Midbrain (tissue), 1 donor: ENCODE data around the gene EYS.
"Not testable (repeated sequence)": the region's sequence is repeated elsewhere in the genome, so short reads cannot be mapped to it uniquely, and the experiment has no call there.

Experiments
- DNase-seq: peaks from one replicate; lab custom pipeline; 2025; lab: John Stamatoyannopoulos, UW

EYS gene

DNA sequence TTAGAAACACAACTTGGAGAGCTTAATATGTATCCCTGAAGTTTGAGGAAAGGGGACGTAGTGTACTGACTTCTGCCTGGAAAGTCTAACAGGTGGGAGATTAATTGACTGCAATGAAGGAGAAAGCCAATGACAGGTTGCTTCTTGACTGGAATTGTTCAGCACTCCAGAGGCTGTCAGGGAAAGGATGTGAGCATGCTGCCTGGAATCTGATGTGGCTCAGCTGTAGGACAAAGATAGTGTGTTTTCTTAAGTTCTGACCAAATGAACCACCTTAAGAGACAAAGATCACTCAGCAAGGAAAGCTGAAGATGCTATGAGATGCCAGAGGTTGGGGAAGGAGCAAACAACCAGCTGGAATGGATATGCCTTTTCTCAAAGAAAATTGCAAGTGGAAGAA, 1885.6 kb downstream of the EYS start:
- no peak for DNase-seq

DNA sequence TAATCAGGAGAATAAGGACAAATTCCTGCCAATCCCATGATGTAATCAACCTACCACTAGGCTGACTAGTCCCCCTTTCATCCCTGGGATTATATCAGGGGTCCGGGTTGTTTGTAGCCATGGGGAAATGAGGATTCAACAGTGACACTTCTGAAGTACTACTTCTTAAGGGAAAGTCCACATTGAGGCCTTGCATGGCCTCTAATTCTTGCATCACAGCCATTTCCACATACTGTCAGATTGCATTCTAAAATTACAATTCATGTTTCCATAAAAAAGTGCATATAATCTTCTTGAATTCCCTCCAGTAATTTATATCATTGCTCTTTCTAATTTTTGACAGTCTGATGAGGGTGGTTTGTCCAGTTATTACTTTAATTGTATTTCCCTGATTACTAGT, 1887.2 kb downstream of the EYS start:
- DNase-seq: no peak

DNA sequence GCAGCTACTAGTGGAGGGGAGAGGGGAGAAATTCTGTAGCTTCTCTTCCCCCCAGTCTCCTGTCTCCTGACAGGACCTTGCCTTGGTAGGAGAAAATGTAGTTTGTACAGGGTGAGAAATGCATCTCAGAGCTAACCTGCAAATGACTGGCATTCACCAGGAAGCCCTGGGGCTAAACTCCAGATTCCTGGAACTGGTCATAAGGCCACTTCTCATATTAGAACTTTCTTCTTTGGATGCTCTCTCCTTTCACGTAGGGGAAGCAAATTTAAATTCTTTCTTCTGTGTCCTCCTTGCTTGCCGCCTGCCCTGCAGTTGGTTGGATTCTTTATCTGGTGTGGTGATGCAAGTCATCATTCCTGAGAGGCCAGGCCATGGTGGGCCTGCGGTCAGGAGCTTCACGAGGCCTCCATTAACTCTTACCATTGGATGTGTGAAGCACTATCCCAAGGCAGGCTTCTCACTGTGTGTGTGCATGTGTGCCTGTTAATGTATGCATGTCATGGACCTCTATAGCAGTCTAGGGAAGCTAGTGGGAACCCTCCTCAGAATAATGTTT, 1889.5 kb downstream of the EYS start:
- no peak for DNase-seq

DNA sequence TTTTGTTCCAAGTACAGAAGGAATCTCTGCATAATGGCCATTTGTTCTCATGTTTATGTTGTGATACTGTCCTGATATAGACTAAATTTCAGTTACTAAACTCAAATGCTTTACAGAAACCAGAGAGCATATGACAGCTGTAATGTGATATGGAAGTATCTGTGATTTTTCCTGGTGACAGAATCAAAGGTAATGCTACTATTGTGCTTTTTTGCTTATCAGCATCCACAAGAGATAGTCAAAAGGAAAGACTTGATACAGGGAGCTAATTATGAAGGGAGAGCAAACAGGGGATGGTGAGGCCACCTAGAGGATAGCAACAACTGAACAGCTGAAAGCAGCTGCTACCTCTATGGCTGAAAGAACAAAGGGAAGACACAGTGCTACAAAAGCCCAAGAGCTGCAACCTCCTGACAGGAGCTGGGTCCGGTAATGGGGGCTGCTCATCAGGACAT, 1890.0 kb downstream of the EYS start:
- DNase-seq: peak; percentile 31

DNA sequence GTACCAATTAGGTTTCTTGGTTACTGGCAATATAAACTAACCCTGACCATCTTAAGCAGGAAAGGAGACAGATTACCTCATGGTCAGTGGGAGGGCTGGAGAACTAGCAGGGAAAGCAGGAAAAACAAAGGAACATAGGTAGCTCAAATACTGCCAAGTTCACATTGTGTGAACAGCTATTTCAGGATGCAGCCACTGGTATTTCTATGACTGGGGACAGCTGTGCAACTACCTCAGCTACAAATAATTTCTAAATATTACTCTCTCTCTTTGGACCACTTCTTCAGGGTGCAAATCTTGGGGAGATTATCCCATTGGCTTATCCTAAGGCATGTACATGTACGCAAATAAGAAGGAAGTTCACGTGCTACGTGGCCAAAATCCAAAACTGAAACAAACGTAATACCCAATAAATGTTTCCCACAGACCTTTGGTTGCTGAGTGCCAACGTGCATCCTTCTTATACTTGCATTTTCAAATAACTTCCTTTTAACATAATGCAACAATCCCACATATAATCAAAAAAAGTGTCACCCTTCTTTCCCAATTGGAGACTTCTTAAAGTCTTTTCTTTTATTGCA, 1890.5 kb downstream of the EYS start:
- no peak for DNase-seq

DNA sequence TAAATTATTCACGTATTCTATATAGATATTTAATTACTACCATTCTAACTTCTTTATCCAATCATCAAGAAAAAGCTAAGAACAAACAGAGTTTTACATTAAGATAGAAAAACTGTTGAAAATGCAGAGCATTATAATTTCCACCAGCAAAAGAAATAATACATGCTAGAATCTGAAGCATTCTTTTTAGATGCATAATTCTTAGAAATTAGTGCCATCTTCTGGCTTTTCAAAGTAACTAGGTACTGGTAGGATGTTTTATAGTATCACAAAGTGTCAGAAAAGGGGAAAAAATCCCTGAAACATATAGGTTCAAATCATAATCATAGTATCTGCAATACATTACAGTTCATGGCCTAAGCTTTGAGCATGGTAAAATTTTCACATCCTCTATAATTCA, 1892.6 kb downstream of the EYS start:
- no peak for DNase-seq

DNA sequence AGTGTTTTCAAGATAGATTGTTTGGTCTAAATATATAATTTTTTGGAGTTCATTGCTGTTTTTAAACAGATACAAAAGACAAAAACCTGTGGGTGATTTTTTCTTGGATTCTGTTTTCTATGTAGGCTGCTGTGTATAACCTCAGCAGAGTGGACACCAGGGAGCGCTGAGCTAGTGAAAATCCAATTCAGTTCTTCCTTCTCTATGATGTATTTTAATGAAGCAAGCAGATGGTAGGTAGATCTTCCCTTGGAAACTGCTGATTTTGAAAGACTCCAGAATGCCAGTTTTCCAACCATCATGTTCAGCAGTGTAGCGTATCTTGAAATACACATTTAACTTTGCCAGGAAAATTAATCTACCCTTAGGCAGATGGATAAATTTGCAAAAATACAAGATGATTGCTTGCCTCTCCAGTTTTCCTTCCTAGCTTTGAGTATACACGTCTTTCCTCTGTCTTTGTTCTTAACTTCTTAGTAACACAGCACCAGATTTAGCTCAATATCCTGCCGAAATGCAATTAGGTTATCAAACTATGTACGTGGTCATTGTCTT, 1893.4 kb downstream of the EYS start:
- DNase-seq: no peak

DNA sequence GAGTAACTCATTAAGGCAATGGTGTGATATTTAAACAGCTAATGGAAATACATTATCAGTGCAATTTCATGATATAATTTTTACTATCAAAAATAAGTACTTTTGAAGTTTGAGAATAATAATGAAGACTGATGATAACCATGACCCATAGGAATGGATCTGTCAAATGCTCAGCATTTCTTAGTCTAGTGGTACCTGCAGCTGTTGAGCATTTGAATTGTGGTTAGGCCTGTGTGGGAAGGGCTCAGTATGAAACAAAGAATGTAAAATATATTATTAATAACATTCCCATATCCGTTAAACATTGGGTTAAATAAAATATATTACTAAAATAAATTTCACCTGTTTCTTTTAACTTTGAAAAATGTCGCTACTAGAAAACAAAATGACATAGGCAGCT, 1898.5 kb downstream of the EYS start:
- DNase-seq: no peak

DNA sequence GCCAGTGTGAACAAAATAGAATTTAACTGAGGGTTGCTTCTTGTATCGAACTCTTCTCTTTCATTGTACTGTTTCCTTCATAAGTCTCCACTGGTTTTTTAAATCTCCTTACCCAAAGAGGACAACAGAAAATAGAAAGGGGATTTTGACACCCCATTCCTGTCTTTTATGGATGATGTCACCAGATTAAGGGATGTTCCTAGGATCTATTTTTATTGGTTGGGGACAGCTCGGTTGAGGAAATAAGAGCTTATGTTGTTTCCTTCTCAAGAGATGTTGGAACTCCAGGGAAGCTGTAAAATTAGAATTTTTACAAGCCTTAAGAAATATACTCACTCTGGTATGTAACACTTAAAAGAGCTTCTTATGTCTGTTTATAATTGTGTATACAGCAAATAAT, 1900.0 kb downstream of the EYS start:
- no peak for DNase-seq

DNA sequence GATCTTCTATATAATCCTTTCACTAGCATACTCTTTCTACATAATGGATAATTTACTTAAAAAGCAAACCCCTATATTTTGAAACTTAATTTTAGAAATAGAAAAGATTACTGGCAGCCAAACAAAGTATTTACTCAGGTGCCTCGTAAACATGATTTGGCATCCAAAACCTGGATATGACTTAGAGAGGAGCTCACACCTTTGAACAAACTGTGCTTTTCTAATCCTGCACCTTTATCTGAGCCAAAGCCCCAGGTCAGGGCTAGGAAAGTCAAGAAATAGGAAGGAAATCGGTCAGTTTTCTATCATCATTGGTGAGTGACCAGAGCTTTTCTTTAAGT, 1900.5 kb downstream of the EYS start:
- no peak for DNase-seq

DNA sequence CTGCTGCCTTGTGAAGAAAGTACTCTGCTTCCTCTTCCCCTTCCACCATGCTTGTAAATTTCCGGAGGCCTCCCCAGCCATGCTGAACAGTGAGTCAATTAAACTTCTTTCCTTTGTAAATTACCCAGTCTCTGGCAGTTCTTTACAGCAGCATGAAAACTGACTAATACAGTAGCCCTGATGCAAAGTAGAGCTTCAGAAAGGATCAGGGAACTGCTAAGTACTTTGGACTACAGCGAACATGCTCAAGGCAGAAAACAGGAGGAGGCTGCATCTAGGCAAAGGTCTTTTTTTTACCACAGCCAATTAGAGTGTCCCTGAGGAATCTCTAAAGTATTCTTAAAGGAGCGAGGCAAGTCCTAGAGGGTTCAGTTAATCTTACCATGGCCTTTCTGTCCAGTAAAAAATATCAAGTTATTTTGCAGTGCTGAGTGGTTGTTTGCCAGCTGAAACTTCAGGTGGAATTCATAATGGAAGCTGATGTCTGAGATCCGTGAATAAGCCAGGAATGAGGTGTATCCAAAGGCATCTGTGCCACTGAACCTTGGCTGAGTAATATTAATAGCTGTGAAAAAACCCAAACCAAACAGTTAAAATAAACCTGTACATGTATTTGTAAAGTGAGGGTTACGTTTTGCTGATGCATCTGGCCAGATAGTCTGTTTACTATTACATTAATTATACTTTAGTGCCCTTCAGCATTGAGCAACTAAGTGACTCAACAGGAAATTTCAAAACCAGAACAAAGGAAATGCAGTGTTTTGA, 1901.0 kb downstream of the EYS start:
- DNase-seq: no peak

DNA sequence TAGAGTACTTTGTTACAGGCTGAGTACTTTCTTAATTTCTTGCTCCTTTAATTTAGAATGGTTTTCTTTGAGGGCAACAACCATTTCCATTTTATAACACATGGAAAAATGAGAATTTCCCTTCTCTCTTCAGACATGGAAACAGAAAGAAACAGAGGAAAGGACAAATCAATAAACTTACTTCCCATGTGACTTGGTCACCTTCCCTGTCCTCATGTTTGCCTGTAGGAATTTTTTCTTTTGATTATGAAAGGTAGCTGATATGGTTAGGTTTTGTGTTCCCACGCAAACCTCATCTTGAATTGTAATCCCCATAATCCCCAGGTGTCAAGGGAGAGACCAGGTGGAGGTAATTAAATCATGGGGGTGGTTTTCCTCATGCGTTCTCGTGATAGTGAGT, 1901.7 kb downstream of the EYS start:
- no peak for DNase-seq

DNA sequence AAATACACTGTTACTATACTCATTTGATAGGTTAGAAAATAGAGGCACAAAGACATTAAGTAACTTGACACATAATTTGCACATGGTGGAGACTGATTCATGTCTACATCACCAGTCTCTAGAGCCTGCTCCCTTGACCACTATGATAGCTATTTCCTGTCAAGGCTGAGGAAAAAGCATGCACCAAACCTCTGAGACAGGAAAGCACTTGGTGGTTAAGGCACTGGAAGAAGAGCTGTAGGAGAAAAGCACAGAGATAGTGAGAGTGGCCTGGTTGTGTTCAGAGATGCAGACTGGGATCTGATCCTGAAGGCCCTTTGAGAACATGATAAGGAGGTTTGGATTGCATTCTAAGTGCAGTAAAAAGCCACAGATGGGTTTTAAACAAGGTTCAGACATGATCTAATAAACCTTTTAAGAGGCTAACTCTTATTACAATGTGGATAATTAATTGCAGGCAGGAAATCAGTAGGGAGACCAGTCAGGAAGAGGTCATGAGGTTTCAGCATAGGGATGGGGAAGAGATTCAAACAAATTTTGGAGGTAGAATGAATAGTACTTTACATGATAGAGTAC, 1902.6 kb downstream of the EYS start:
- no peak for DNase-seq

DNA sequence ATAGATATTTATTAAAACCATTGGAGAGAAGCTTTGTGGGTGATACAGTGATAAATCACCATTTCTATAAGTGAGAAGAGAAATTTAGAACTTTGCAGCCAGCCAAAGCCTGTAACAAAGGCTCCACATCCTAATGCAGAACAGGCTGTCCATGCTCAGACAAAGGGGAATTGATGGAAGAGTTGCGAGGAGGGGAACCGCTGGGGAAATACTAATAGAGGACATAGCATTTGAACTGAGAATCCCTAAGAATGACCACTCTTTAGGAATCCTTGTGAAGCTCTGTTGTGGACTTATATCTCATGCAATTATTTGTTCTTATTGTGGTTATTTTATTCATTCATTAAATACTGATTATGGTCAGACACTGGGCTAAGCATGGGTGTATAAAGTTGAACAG, 1903.7 kb downstream of the EYS start:
- DNase-seq: peak; percentile 42

DNA sequence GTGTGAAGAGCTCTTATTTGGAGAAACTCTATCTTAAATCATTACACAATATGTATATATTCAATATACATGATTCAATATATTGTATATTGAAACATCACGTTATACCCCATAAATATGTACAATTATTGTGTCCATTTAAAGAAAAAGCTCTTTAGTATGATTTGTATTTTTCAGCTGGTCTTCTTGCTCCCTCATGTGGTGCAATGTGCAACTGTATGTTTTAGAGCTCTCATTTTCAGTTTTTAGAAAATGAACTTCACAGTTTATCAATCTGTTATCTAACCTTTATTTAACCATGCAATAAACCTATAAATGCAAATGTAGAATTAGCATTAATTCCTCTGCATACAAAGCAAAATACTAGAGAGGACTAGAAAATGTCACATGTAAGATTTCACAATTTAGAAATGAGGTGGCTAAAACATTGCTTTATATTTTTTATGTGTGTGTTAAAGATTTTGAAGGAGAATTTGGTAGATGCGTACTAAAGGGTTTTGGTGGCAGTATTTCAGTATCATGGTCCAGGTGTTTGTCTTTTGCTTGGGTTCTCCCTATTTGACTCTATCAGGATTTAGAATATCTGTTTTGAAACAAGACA, 1904.3 kb downstream of the EYS start:
- peak; percentile 31 for DNase-seq

DNA sequence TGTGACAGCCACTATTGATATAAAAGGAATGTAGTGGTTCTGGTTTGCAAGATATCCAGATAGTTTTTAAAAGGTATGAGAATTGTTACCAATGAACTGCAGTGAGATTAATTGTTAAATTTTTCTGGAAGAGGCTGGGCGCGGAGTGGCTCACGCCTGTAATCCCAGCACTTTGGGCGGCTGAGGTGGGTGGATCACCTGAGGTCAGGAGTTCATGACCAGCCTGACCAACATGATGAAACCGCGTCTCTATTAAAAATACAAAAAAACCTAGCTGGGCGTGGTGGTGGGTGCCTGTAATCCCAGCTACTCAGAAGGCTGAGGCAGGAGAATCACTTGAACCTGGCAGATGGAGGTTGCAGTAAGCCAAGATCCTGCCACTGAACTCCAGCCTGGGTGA, 1906.6 kb downstream of the EYS start:
- not testable (repeated sequence) for DNase-seq

DNA sequence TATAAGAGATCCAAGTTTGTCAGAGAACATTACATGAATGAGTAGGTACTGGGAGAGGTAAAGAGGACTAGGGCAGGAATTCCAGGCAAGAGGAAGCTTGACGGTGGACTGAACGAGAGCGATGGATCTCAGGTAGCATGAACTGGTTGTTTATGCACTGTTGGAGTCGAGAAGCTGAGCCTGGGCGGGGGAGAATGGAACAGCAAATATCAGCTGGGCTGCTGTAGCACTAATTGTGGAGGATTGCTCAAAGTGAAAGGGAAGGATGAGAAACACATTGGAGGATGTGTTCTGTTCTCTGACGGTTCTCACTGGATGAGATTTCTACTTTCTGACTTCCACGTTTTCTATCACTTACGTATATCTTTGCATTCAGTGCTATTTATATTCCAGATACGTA, 1907.2 kb downstream of the EYS start:
- DNase-seq: no peak

DNA sequence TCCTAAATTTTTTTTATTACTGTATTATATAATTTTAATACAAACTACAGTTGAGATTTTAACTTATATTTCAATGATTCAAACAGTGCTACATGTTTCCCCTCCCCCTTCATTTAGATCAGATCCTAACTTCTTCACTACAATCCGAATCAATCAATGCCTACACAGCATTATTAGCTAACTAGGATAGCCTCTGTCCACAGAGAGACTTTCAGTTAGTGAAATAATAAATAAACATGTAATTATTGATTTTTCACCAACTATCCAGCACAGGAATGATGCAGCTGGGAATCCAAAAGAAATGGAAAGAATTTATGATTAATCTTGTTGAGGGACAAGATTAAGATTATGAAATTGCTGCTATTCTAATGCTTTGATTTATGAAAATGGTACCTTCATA, 1907.7 kb downstream of the EYS start:
- DNase-seq: no peak

DNA sequence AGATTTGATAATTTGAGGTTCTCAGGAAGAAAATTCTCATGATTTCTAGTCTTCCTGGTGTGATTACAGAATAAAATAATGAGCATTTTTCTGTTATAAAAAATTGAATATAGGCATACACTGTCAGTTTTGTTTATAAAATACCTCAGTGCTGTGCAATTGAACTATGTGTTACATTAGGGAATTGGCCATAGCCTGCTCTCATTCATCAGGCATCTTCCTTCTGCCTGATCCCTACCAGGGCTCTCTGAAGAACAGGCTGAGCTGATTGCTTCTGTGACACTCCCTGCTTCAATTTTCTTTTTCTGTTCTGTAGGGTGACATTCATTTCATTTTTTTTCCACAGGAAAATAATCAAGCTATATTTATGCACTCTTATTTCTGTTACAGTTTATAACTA, 1908.6 kb downstream of the EYS start:
- DNase-seq: no peak

DNA sequence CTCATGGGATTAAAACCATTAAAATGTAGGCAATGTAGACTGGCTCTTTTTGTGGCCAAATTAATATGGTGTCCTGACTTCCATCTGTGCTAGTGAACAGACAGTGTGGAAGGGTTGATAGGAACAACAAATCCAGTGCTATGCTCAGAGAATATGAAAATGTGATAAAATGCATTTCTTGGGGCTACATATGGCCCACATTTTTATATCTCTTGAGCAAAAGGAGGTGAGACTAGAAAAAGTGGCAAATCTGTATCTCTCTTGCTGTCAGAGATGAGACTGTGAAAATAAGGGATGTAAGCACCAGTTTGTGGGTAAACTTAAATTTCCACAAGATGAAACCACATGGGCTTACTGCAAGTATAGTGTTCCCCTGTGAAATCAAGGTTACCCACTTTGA, 1909.3 kb downstream of the EYS start:
- DNase-seq: no peak

DNA sequence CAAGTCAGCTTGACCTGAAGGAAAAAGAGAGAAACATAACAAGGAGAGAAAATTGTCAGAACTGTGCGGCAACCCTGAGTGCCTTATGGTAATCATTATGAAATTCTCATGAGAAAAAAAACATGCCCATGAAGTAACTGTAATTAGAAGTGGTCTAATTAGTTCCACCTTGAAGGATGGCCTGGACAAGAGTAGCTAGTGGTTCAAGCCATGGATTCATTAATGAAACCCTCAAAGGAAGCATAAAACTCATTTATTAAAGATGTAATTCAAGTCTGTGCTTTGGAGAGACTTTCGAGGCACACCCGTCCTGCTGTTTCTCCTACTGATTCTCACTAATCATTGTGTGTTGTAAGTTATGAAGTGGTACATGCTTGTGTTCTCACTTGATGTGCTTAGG, 1911.2 kb downstream of the EYS start:
- DNase-seq: no peak

DNA sequence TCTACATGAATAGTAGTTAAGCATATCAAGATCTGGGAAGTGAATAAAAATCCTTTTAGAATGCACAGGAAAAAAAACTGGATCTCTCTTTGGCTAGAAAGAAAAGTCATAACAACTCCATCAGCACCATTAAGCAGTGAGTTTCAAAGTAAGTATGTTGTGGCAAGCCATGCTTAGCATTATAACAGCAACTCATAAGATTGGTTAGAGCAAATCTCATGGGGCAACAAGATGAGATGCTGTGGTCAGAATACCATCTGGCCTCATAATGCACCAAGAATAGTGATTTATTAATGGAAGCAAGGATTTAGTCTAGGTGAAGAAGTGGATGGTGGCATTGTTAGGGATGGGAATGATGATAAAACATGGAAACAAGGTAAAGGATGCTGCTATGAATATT, 1912.0 kb downstream of the EYS start:
- no peak for DNase-seq
